GM12892 (cell line): ENCODE measurements around the gene FGF6.

Experiments used
- POLR2A ChIP-seq: IDR thresholded peaks from 2 replicates; pipeline ENCODE4 v1.6.1; 2011; ENCODE audit warnings: low read depth, low read length, control low read depth
- POLR2AphosphoS5 ChIP-seq: IDR thresholded peaks from 2 replicates; pipeline ENCODE4 v1.6.1; 2011; ENCODE audit warnings: low read depth, low read length, control low read depth
- TAF1 ChIP-seq: IDR thresholded peaks from 2 replicates; pipeline ENCODE4 v1.6.1; 2011; ENCODE audit warnings: low read depth, mild to moderate bottlenecking, control low read depth, low read length, borderline replicate concordance

GRCh38 chr12:4448371-4448940, 2.8 kb upstream of the FGF6 start:
- TF ChIP-seq POLR2A (no peak), TAF1 (no peak), POLR2AphosphoS5 (no peak)
